GM20000 (cell line): Measurements from ENCODE around the gene CAMTA1.

ENCODE experiments used
- DNase-seq: peaks from one replicate; pipeline ENCODE4 v3.0.0; 2012; ENCODE audit warnings: low spot score
- TF ChIP-seq, protein P1 (sequence below): IDR thresholded peaks from 2 replicates; pipeline ENCODE4 v1.5.1; 2012; ENCODE audit warnings: mild to moderate bottlenecking, control low read depth; ENCODE audit errors: extremely low read depth, missing control alignments

CAMTA1 gene

DNA sequence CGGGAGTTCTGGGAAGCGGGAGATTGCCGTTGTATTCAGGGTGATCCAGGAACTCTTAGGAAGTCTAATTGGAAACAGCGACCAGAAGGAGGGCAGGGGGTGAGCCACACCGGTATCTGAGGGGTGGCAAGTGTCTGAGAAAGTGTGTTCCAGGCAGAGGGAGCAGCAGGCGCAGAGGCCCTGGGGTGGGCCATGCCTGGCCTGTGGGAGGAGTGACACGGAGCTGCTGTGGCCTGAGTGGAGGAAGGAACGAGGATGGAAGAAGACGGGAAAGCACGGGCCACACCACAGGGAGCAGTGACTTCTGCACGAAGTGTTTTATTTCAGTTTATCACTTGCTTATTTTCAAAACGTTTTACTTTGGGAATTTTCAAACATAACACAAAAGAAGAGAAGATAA, 1010.2 kb downstream of the CAMTA1 start:
- TF ChIP-seq, protein P1, sequence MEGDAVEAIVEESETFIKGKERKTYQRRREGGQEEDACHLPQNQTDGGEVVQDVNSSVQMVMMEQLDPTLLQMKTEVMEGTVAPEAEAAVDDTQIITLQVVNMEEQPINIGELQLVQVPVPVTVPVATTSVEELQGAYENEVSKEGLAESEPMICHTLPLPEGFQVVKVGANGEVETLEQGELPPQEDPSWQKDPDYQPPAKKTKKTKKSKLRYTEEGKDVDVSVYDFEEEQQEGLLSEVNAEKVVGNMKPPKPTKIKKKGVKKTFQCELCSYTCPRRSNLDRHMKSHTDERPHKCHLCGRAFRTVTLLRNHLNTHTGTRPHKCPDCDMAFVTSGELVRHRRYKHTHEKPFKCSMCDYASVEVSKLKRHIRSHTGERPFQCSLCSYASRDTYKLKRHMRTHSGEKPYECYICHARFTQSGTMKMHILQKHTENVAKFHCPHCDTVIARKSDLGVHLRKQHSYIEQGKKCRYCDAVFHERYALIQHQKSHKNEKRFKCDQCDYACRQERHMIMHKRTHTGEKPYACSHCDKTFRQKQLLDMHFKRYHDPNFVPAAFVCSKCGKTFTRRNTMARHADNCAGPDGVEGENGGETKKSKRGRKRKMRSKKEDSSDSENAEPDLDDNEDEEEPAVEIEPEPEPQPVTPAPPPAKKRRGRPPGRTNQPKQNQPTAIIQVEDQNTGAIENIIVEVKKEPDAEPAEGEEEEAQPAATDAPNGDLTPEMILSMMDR: no peak
- DNase-seq: no peak

DNA sequence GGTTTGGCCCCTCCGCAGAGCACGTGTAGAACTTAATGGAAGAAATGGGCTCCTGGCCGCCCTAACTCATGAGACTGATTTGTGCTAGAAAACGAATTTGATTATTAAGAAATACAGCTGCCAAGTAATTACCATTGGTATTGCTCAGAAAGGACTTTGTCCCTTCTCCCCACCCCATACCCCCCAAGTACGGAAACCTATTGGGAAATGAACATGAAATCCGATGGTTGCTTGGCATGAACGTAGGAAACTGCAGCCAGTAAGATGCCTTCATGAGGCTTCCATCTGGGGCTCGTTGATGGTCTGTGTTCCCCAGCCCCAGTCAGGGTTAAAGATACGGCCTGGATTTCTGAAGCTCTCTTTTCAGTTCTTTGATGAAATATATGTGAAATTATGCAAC, 1020.2 kb downstream of the CAMTA1 start:
- DNase-seq: no peak
- TF ChIP-seq, protein P1: no peak

DNA sequence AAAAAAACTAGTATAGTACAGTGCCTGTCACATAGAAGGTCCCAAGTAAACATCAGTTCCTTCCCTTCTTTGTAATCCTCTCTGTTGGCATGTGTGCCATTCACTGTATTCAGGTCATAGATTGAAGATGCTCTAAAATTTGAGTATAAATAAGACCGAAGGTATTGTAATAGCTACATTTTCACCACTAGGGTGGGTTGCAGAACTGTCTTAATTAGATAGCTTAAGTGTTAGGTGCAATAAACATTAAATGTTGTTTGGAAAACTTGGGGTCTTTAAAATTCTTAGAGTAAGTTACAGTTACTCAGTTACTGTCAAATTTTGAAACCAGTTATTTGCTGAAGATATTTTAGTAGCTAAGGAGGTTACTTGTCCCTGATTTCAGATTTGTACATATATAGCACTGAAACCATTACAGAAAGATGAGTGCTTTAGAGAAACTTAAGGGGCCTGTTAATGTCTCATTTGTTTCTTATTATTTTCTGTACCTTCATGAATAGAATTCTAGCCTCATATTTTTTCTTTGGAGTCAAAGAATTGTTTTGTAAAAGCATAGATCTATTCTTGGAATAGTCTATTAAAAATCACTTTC, 1023.1 kb downstream of the CAMTA1 start:
- TF ChIP-seq, protein P1: peak; percentile 20
- DNase-seq: peak; percentile 38

DNA sequence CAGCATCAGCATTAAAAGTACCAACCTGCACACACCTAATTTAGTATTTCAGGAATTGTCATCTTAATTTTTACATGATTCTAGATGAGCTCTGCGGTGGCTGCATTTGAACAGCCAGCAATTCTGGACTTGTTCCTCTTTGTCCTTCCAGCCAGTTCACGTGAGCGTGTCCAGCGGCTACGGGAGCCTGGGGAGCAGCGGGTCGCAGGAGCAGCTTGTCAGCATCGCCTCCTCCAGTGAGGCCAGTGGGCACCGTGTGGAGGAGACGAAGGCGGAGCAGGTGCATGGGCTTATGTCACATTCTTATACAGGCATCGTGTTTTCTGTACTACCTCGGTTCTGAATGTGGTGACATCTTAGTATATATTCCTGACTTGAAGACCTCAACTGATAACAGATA, 1024.5 kb downstream of the CAMTA1 start:
- no peak for DNase-seq
- TF ChIP-seq, protein P1: no peak

DNA sequence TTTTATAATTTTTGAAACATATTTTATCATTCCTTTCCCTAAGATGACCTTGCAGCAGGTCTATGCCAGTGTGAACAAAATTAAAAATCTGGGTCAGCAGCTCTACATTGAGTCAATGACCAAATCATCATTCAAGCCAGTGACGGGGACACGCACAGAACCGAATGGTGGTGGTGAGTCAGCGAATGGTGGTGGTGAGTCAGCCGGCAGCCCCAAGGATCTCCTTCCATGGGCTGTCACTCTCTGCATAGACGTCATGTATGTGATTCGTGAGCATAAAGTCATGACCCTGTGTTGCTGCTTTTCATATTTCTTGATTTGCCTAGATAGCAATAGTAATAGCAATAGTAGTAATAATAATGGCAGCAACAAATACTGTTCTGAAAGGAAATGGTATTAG, 1025.1 kb downstream of the CAMTA1 start:
- TF ChIP-seq, protein P1: no peak
- no peak for DNase-seq

DNA sequence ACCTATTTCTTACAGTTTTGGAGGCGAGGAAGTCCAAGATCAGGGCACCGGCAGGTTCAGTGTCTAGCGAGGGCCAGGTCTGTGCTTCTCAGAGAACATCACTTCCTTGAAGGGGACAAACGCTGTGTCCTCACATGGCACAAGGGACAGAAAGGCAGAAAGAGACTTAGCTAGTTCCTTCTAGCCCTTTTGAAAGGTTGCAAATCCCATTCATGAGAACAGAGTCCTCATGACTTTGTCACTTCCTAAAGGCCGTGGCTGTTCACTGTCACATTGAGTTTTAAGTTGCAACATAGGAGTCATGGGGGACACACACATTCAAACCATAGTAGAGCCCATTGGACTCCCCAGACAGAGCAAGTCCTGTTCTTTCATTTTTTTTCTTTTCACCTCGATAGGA, 1026.2 kb downstream of the CAMTA1 start:
- TF ChIP-seq, protein P1: no peak
- DNase-seq: no peak

DNA sequence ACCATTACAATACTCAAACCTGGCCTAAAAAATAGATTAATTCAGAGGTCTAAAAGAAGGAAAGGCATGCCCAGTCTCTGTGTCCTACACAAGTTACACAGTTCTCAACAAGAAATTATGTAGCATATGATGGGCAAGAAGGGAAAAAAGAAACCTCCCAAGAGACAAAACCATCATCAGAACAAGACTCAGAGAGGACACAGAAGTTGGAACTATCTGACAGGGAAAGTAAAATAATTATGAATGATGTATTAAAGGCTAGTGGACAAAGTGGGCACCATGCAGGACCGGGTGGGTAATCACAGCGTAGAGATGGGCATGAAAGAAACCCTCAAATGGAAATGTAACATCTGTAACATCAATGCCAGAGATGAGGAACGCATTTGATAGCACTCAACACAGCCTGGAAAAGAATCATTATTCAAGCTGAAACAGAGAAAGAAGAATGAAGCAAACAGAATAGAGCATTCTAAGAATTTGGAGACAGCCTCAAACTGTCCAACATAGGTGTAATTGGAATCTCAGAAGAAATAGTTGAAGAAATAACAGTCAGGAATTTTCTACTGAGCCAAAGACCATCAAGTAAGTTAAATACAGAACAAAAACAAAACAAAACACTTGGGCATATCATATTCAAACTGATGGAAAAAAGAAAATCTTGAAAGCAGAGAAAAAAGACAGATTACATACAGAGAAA, 1028.6 kb downstream of the CAMTA1 start:
- TF ChIP-seq, protein P1: no peak
- no peak for DNase-seq
